Measurements from ENCODE around the gene DQX1.

DNA sequence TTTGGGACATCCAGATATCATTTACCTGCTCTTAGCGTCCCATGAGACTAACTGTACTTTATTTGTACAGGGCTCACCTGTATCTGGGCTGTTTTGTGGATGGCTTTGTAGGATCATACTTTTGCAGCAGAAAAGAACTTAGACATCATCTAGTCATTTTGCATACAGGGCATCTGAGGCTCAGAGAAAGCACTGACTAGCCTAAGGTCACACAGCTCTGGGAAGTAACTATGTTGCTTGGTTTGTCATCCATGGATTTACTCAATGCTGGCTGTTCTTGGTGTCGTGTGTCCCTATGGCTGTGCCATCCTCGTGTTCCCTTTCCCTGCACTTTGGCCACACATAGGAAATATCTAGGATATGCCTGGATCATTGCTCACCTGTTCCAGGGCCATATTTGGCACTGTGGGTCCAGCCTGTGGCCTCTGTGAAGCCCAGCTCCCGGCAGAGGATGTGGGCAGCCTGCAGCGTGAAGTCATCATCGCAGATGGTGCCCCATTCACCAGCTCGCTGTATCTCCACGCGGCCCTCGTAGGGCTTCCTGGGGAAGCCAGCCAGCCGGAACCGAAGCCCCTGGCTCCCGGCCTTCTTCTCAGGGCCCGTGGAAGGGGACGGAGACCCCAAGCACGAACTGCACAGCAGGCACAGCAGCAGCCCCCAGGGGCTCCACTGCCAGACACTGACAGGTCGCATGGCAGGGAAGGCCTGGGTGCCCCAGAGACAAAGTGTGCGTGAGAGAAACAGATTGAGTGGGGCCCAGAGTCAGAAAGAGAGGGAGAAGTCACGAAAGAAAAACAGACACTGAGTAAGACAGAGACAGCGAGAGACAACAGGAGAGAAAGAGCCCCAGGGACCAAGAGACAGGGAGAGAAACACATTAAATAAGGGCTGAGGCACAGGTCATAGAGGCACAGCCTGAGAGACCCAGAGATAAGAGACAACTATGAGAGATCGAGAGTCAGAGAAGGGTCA lies 26.2 kb upstream of the DQX1 start:
- TF ChIP-seq EZH2phosphoT487 (IDR thresholded peaks at IDR 0.05; ENCODE audit: unreplicated experiment) = no peak
- no peak for TF ChIP-seq CTCF (conservative IDR thresholded peaks at IDR 0.05; ENCODE audit: low read depth in 2 of 2)
- TF ChIP-seq ZNF114 (CRISPR knock-in tag; IDR thresholded peaks at IDR 0.05) = no peak
- no peak for TF ChIP-seq POLR2AphosphoS5 (IDR thresholded peaks at IDR 0.05; ENCODE audit: low read depth)
- TF ChIP-seq EZH2 (IDR thresholded peaks at IDR 0.05; ENCODE audit: low read depth, unreplicated experiment) = no peak
- TF ChIP-seq CREB1 (CRISPR knock-in tag; IDR thresholded peaks at IDR 0.05; ENCODE audit: low read depth) = no peak
- TF ChIP-seq REST (IDR thresholded peaks at IDR 0.05; ENCODE audit: unreplicated experiment) = no peak
- TF ChIP-seq JUNB (IDR thresholded peaks at IDR 0.05; ENCODE audit: unreplicated experiment) = no peak
- TF ChIP-seq ZNF331 (CRISPR knock-in tag; IDR thresholded peaks at IDR 0.05; ENCODE audit: low read depth) = no peak

All from GM23338 (cell line).